GM18870 (cell line): ENCODE measurements around the gene SYPL1.

Source experiments
- ATAC-seq: cut with Tn5 transposase; IDR thresholded peaks from one replicate; pipeline ENCODE4 v1.9.1; 2021; ENCODE audit warnings: moderate library complexity; ENCODE audit not compliant: unreplicated experiment

Gene SYPL1

GRCh38 chr7:106054156-106054910, 57.8 kb downstream of the SYPL1 start:
- ATAC-seq: no peak

- ATAC-seq: no peak
Observed at GRCh38 chr7:106053109-106053508, 59.0 kb downstream of the SYPL1 start.

DNA sequence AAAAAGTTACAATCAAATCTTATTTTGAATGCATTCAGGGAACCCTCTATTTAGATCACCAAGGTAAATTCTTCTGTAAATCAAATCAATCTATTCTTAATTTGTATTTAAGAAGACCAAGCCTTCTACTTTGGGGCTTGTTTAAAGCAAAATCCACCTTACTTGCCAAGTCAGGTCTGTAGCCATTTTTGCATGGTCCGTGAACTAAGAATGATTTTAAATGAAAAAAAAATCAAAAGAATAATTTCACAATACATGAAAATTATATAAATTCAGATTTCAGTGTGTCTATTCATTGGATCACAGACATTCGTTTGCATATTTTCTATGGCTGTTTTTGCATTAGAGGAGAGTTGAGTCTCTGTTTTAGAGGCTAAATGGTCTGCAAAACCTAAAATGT, 59.4 kb downstream of the SYPL1 start:
- no peak for ATAC-seq

- ATAC-seq: no peak
Observed at GRCh38 chr7:106050746-106051117, 61.4 kb downstream of the SYPL1 start.

GRCh38 chr7:106050002-106050745, 61.9 kb downstream of the SYPL1 start:
- no peak for ATAC-seq

GRCh38 chr7:106049139-106049752, 62.9 kb downstream of the SYPL1 start:
- ATAC-seq: no peak

GRCh38 chr7:106048706-106049020, 63.4 kb downstream of the SYPL1 start:
- no peak for ATAC-seq

- no peak for ATAC-seq
Observed at GRCh38 chr7:106047818-106048705, 64.0 kb downstream of the SYPL1 start.

DNA sequence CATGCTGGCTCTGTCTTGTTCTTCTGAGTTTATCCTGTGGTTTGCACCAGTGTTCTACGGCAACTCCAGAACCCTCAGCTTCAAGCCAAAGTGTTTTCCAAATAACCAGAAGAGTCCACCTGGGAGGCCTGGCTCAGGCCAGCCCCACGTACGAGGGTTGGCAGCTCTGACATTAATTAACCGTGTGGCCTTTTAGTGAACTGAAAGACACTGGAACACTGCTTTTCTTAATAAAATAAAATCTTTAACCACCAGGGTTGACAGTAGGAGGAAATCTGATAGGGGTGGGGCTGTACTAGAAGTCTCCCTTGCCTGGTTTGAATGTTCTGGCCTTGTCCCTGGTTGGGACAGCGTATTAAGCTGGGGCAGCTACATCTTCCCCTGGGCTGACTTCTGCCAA, 64.9 kb downstream of the SYPL1 start:
- ATAC-seq: no peak

GRCh38 chr7:106045586-106045985, 66.5 kb downstream of the SYPL1 start:
- no peak for ATAC-seq

DNA sequence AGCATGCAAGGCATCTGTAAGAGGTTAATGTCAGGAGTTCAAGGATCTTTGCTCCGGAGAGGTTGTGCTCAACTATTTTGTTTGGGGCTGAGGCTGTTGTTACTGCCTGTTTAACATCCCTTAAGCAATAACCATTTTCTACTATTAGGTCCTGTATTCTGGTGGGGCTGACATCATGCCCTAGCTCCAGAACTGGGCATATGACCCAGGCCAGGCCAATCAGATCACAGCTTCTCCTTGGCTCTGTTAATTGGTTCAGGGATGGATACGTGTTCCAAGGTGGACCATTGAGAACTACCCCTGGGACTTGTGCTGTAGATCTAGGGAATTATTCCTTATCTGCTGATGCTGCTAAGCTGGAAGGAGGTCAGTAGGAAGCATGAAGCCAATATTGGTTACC, 67.0 kb downstream of the SYPL1 start:
- no peak for ATAC-seq

- no peak for ATAC-seq
Observed at GRCh38 chr7:106042196-106042611, 69.9 kb downstream of the SYPL1 start.

- no peak for ATAC-seq
Observed at GRCh38 chr7:106041140-106041717, 70.9 kb downstream of the SYPL1 start.
